PC-3 (cell line): Measurements from ENCODE around the gene LINC00305. TPM values are rescaled to one million over a fixed set of nuclear protein-coding genes. Genes with fewer than 3 reads are reported as not detected.

Source experiments
- ATAC-seq: fragments of 200-7000 bp; cut with Tn5 transposase; 2 replicates; pipeline ENCODE4 v1.9.1; 2020; ENCODE audit warnings: mild to moderate bottlenecking, moderate library complexity
- Bru-seq: library from RNA; stranded (reverse); fragments of 400-500 nt; gene quantifications from one replicate; lab custom pipeline; 2021; lab: Mats Ljungman, UMichigan
- BruChase-seq, 2 experiments: library from RNA; stranded (reverse); fragments of 400-500 nt; gene quantifications; one replicate each; lab custom pipeline; 2021; lab: Mats Ljungman, UMichigan
- BruUV-seq: library from RNA; stranded (reverse); fragments of 400-500 nt; replicated peaks from 2 replicates; lab custom pipeline; 2021; lab: Mats Ljungman, UMichigan
- CTCF ChIA-PET: fragments of 300-600 bp; sonication (Branson Sonifier 250); formaldehyde crosslinking; loops from one replicate; lab custom pipeline; 2022; ENCODE audit warnings: antibody characterized with exemption; lab: Charles Lee
- POLR2A ChIA-PET: fragments of 300-600 bp; sonication (Branson Sonifier 250); formaldehyde crosslinking; loops from one replicate; lab custom pipeline; 2022; ENCODE audit warnings: antibody characterized with exemption; ENCODE audit not compliant: unreplicated experiment; lab: Charles Lee
- DNase-seq: peaks from one replicate; pipeline ENCODE4 v3.0.0-alpha.2; 2015
- H2AFZ ChIP-seq: fragments of 300-600 bp; sonication (generic); 2 replicates; pipeline ENCODE4 v1.6.0; 2016; ENCODE audit warnings: antibody characterized with exemption, low read length
- H3F3A ChIP-seq: fragments of 300-600 bp; sonication (generic); one replicate; pipeline ENCODE4 v1.6.0; 2017; ENCODE audit warnings: antibody characterized with exemption, low read length, control low read depth, mild to moderate bottlenecking; ENCODE audit not compliant: unreplicated experiment
- H3K27ac ChIP-seq: fragments of 300-600 bp; sonication (generic); 2 replicates; pipeline ENCODE4 v1.5.1; 2016; ENCODE audit warnings: mild to moderate bottlenecking, low read length
- H3K27me3 ChIP-seq: fragments of 300-600 bp; sonication (generic); 2 replicates; pipeline ENCODE4 v1.6.1; 2016; ENCODE audit warnings: low read length, mixed read lengths
- H3K36me3 ChIP-seq: fragments of 300-600 bp; sonication (generic); 2 replicates; pipeline ENCODE4 v1.6.1; 2016; ENCODE audit warnings: low read depth, mixed run types, low read length, mixed read lengths
- H3K4me1 ChIP-seq: fragments of 300-600 bp; sonication (generic); 2 replicates; pipeline ENCODE4 v1.5.1; 2016; ENCODE audit warnings: low read length; ENCODE audit not compliant: insufficient read depth
- H3K4me2 ChIP-seq: fragments of 300-600 bp; sonication (generic); 2 replicates; pipeline ENCODE4 v1.6.0; 2016; ENCODE audit warnings: low read length
- H3K4me3 ChIP-seq: fragments of 300-600 bp; sonication (generic); 2 replicates; pipeline ENCODE4 v1.5.1; 2016; ENCODE audit warnings: mild to moderate bottlenecking, low read length, mixed read lengths
- H3K79me2 ChIP-seq: fragments of 300-600 bp; sonication (generic); 2 replicates; pipeline ENCODE4 v1.6.1; 2017; ENCODE audit warnings: low read length, mixed read lengths
- H3K9ac ChIP-seq: fragments of 300-600 bp; sonication (generic); 2 replicates; pipeline ENCODE4 v1.6.0; 2016; ENCODE audit warnings: mild to moderate bottlenecking, low read length
- H3K9me2 ChIP-seq: fragments of 300-600 bp; sonication (generic); replicated peaks from 2 replicates; pipeline ENCODE4 v1.6.1; 2016; ENCODE audit warnings: mixed run types, low read length, mixed read lengths
- H3K9me3 ChIP-seq: fragments of 300-600 bp; sonication (generic); 2 replicates; pipeline ENCODE4 v1.6.1; 2016; ENCODE audit warnings: low read length, mixed read lengths
- H4K20me1 ChIP-seq: fragments of 300-600 bp; sonication (generic); 2 replicates; pipeline ENCODE4 v1.6.1; 2016; ENCODE audit warnings: low read length, mixed read lengths
- CTCF ChIP-seq: fragments of 300-600 bp; sonication (generic); conservative IDR thresholded peaks from 2 replicates; pipeline ENCODE4 v1.5.1; 2017; ENCODE audit warnings: antibody characterized with exemption, low read depth, mild to moderate bottlenecking, low read length
- EZH2 ChIP-seq: fragments of 300-600 bp; sonication (generic); IDR thresholded peaks from one replicate; pipeline ENCODE4 v1.6.1; 2017; ENCODE audit warnings: antibody characterized with exemption, mild to moderate bottlenecking, low read length; ENCODE audit not compliant: unreplicated experiment
- EZH2phosphoT487 ChIP-seq: fragments of 300-600 bp; sonication (generic); IDR thresholded peaks from 2 replicates; pipeline ENCODE4 v1.6.1; 2018; ENCODE audit warnings: mild to moderate bottlenecking, antibody characterized with exemption, low read length, borderline replicate concordance
- intact Hi-C: fragments of 100-400 bp; cut with micrococcal nuclease; formaldehyde crosslinking; loops from 2 replicates; pipeline ENCODE4 v1.9.0; 2023
- long read RNA-seq: library from polyadenylated mRNA; unstranded; transcript quantifications from one replicate; pipeline ENCODE4 v2.0.0, GENCODE V29; 2021; ENCODE audit not compliant: unreplicated experiment
- total RNA-seq: library from RNA; depleted of rRNA; stranded (reverse); fragments of >200 nt; gene quantifications from 2 replicates; pipeline ENCODE4 v1.2.3, GENCODE V29; 2014; rRNA removed

LINC00305 gene
- total RNA-seq: not detected in 2 replicates
- not detected for Bru-seq, nascent RNA
- BruChase-seq, experiment 1, labeled RNA remaining after a 6-hour chase: not detected
- not detected for BruChase-seq, experiment 2, labeled RNA remaining after a 2-hour chase
- long read RNA-seq: 0 reads

DNA sequence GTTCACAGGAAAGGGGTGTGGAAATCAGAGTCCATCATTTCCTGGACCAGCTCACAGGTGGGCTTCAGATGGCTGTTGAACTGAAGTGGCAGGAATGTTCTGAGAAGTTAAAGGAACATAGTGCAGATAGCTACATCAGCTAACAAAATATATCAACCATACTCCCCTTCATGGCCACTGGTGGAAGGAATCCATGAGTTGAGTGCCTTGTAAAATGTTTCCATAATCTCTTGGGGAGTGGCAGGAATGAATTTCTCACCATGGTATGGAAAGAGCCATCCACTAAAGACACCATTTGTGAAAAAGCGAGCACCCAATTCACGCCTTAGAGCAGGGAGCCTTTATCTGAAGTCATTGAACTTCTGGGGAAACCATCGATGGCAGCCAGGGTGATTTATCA is at the start of gene LINC00305:
LINC00305 (minus strand) TSS at position 101 of the 400 bp plus-strand sequence.
- H3K36me3 ChIP-seq: no peaks in the 10 kb centered on the region
- H3K4me2 ChIP-seq: no peak within 1 kb of the TSS
- H3K79me2 ChIP-seq: no peaks in the 10 kb centered on the region
- H3K9ac ChIP-seq: no peak within 1 kb of the TSS
- no peak within 1 kb of the TSS for H3K27ac ChIP-seq
- no peaks in the 10 kb centered on the region for H3K4me1 ChIP-seq
- ATAC-seq (no peak), DNase-seq (no peak)
- H2AFZ ChIP-seq: no peak within 1 kb of the TSS
- no peaks in the 10 kb centered on the region for H3K9me3 ChIP-seq
- H3F3A ChIP-seq: no peaks in the 10 kb centered on the region
- ChIA-PET CTCF (no interaction called here), POLR2A (no interaction called here)
- intact Hi-C loops: no loop called here
- H4K20me1 ChIP-seq: no peaks in the 10 kb centered on the region
- H3K9me2 ChIP-seq: no peaks in the 10 kb centered on the region
- H3K27me3 ChIP-seq: peaks cover 59% of the 10 kb centered on the region
- no TSS peak for BruUV-seq
- TF ChIP-seq EZH2: no peak
- TF ChIP-seq EZH2phosphoT487: no peak
- TF ChIP-seq CTCF: no peak
- H3K4me3 ChIP-seq: no peak within 1 kb of the TSS

GRCh38 chr18:64191069-64191468 is 42.2 kb upstream of the LINC00305 start:
- DNase-seq (no peak), ATAC-seq (no peak)
- Histone ChIP-seq H3K27ac (no peak overlapping the region), H2AFZ (no peak overlapping the region), H4K20me1 (no peaks in the 10 kb centered on the region), H3K27me3 (peaks cover 31% of the 10 kb centered on the region), H3K4me1 (no peaks in the 10 kb centered on the region), H3K36me3 (no peaks in the 10 kb centered on the region), H3F3A (no peaks in the 10 kb centered on the region), H3K9ac (no peak overlapping the region), H3K4me3 (no peak overlapping the region), H3K9me3 (no peaks in the 10 kb centered on the region), H3K79me2 (no peaks in the 10 kb centered on the region), H3K9me2 (no peaks in the 10 kb centered on the region), H3K4me2 (no peak overlapping the region)
- ChIA-PET CTCF (no interaction called here), POLR2A (no interaction called here)
- no TSS peak for BruUV-seq
- intact Hi-C loops: no loop called here
- no peak for TF ChIP-seq EZH2phosphoT487
- TF ChIP-seq CTCF: no peak
- TF ChIP-seq EZH2: no peak

- ChIA-PET POLR2A (no interaction called here), CTCF (no interaction called here)
- no TSS peak for BruUV-seq
These were observed 37.1 kb upstream of the LINC00305 start for GRCh38 chr18:64185987-64186386.

More at GRCh38 chr18:64185987-64186386, 37.1 kb upstream of the LINC00305 start:
- no peak overlapping the region for H3K27ac ChIP-seq
- H3K79me2 ChIP-seq: no peaks in the 10 kb centered on the region
- intact Hi-C loops: no loop called here
- H3F3A ChIP-seq: no peaks in the 10 kb centered on the region
- no peaks in the 10 kb centered on the region for H3K4me1 ChIP-seq
- peaks cover 53% of the 10 kb centered on the region for H3K27me3 ChIP-seq
- H3K4me2 ChIP-seq: no peak overlapping the region
- no peaks in the 10 kb centered on the region for H3K9me3 ChIP-seq
- no peak overlapping the region for H3K9ac ChIP-seq
- no peaks in the 10 kb centered on the region for H3K9me2 ChIP-seq
- H2AFZ ChIP-seq: no peak overlapping the region
- DNase-seq (no peak), ATAC-seq (no peak)
- H3K36me3 ChIP-seq: no peaks in the 10 kb centered on the region
- no peak for TF ChIP-seq CTCF
- TF ChIP-seq EZH2phosphoT487: no peak
- TF ChIP-seq EZH2: no peak
- no peaks in the 10 kb centered on the region for H4K20me1 ChIP-seq
- no peak overlapping the region for H3K4me3 ChIP-seq
